GM12878 (cell line): Measurements from ENCODE around the gene LCMT1. TPM values are rescaled to one million over a fixed set of nuclear protein-coding genes. Genes with fewer than 3 reads are reported as not detected.

Source experiments
- ATAC-seq: fragments of 200-7000 bp; cut with Tn5 transposase; 3 replicates; pipeline ENCODE4 v1.9.1; 2020; ENCODE audit warnings: mild to moderate bottlenecking, moderate library complexity
- BruUV-seq: library from RNA; stranded (reverse); fragments of 400-500 nt; replicated peaks from 2 replicates; lab custom pipeline; 2021; lab: Mats Ljungman, UMichigan
- CTCF ChIA-PET: fragments of 300-600 bp; sonication (Branson Sonifier 250); formaldehyde crosslinking; extraction: SDS; loops from one replicate; lab custom pipeline; 2021; ENCODE audit warnings: inconsistent platforms; lab: Yijun Ruan, JAX
- POLR2A ChIA-PET: fragments of 350-600 bp; formaldehyde crosslinking; extraction: SDS; loops from one replicate; lab custom pipeline; 2021; ENCODE audit warnings: inconsistent platforms; lab: Charles Lee
- RAD21 ChIA-PET: fragments of 300-600 bp; sonication (Branson Sonifier 250); formaldehyde crosslinking; loops from one replicate; lab custom pipeline; 2023; ENCODE audit warnings: antibody characterized with exemption; ENCODE audit not compliant: unreplicated experiment; lab: Charles Lee
- SMC1A ChIA-PET: fragments of 300-600 bp; sonication (Branson Sonifier 250); formaldehyde crosslinking; loops from one replicate; lab custom pipeline; 2023; ENCODE audit not compliant: unreplicated experiment, uncharacterized antibody; lab: Charles Lee
- DNase-seq: peaks from one replicate; pipeline ENCODE4 v3.0.0-alpha.2; 2011; ENCODE audit warnings: low read depth, low spot score
- FAIRE-seq: peaks from 3 replicates; lab custom pipeline; 2011; peaks lifted over from hg19 to GRCh38; lab: Jason Lieb, UNC
- H2AFZ ChIP-seq: 2 replicates; pipeline ENCODE4 v1.6.0; 2011; ENCODE audit warnings: low read depth, low read length, control low read depth; ENCODE audit not compliant: control insufficient read depth
- H3K27ac ChIP-seq: 2 replicates; pipeline ENCODE4 v1.5.1; 2011; ENCODE audit warnings: control low read depth; ENCODE audit not compliant: control insufficient read depth, insufficient read depth
- H3K27me3 ChIP-seq, 2 experiments: replicated peaks in 1 of 2; 2 replicates each; pipeline versions ENCODE4 v1.6.0 to v1.6.1; 2011; ENCODE audit warnings: low read length in 1 of 2; ENCODE audit not compliant: control insufficient read depth in 2 of 2, insufficient read depth in 2 of 2
- H3K36me3 ChIP-seq, 2 experiments: 2 replicates each; pipeline ENCODE4 v1.5.1; 2011; ENCODE audit warnings: low read length in 1 of 2; ENCODE audit not compliant: control insufficient read depth in 2 of 2, insufficient read depth in 2 of 2
- H3K4me1 ChIP-seq: 2 replicates; pipeline ENCODE4 v1.6.1; 2011; ENCODE audit warnings: mild to moderate bottlenecking, low read length, moderate library complexity, mixed read lengths; ENCODE audit not compliant: control insufficient read depth, insufficient read depth
- H3K4me2 ChIP-seq: 2 replicates; pipeline ENCODE4 v1.6.0; 2011; ENCODE audit warnings: control low read depth; ENCODE audit not compliant: control insufficient read depth, insufficient read depth
- H3K4me3 ChIP-seq: fragments of 200-600 bp; sonication (generic); 2 replicates; pipeline ENCODE4 v1.5.1; 2016
- H3K79me2 ChIP-seq: 2 replicates; pipeline ENCODE4 v1.6.0; 2011; ENCODE audit warnings: low read length; ENCODE audit not compliant: control insufficient read depth, insufficient read depth
- H3K9ac ChIP-seq: 2 replicates; pipeline ENCODE4 v1.8.0; 2011; ENCODE audit warnings: low read length, control low read depth, mixed read lengths; ENCODE audit not compliant: control insufficient read depth, insufficient read depth
- H3K9me3 ChIP-seq: replicated peaks from 3 replicates; pipeline ENCODE4 v1.5.1; 2011; ENCODE audit warnings: mild to moderate bottlenecking, low read length; ENCODE audit not compliant: control insufficient read depth, insufficient read depth
- H4K20me1 ChIP-seq: 2 replicates; pipeline ENCODE4 v1.6.0; 2011; ENCODE audit not compliant: control insufficient read depth, insufficient read depth
- CBX3 ChIP-seq: fragments of 200-600 bp; sonication (generic); IDR thresholded peaks from 2 replicates; pipeline ENCODE4 v1.6.1; 2016; ENCODE audit warnings: low read depth, borderline replicate concordance
- CBX5 ChIP-seq: sonication (generic); IDR thresholded peaks from 2 replicates; pipeline ENCODE4 v1.6.1; 2016; ENCODE audit warnings: low read depth, moderate library complexity, mild to moderate bottlenecking, inconsistent platforms
- CREB1 ChIP-seq: IDR thresholded peaks from 2 replicates; pipeline ENCODE4 v1.6.1; 2012; ENCODE audit warnings: low read depth, mild to moderate bottlenecking, inconsistent platforms
- E2F4 ChIP-seq: IDR thresholded peaks from 2 replicates; pipeline ENCODE4 v1.6.1; 2012; ENCODE audit warnings: low read depth, low read length, improper control_type of control experiment
- KLF5 ChIP-seq: fragments of 450-650 bp; IDR thresholded peaks from 2 replicates; pipeline ENCODE4 v1.6.1; 2014; ENCODE audit warnings: mild to moderate bottlenecking; ENCODE audit not compliant: partially characterized antibody
- MEF2A ChIP-seq: IDR thresholded peaks from 2 replicates; pipeline ENCODE4 v1.6.1; 2011; ENCODE audit warnings: low read depth, mild to moderate bottlenecking, low read length, moderate library complexity; ENCODE audit not compliant: insufficient read depth
- MYC ChIP-seq: IDR thresholded peaks from 2 replicates; pipeline ENCODE4 v1.6.1; 2011; ENCODE audit warnings: mild to moderate bottlenecking, low read length, moderate library complexity, inconsistent platforms; ENCODE audit not compliant: insufficient read depth, insufficient replicate concordance, insufficient read length, severe bottlenecking
- NFIC ChIP-seq: IDR thresholded peaks from 2 replicates; pipeline ENCODE4 v1.6.1; 2012; ENCODE audit warnings: low read depth, mild to moderate bottlenecking, inconsistent platforms, low read length, moderate library complexity
- NFYA ChIP-seq: IDR thresholded peaks from 2 replicates; pipeline ENCODE4 v1.6.1; 2011; ENCODE audit warnings: low read depth, mild to moderate bottlenecking, low read length, improper control_type of control experiment, borderline replicate concordance
- NFYB ChIP-seq: IDR thresholded peaks from 2 replicates; pipeline ENCODE4 v1.6.1; 2011; ENCODE audit warnings: low read depth, mild to moderate bottlenecking, low read length, improper control_type of control experiment, moderate library complexity; ENCODE audit not compliant: insufficient read depth
- PAX8 ChIP-seq: fragments of 450-650 bp; IDR thresholded peaks from 2 replicates; pipeline ENCODE4 v1.6.1; 2017; ENCODE audit warnings: mild to moderate bottlenecking, moderate library complexity
- RAD21 ChIP-seq: IDR thresholded peaks from 2 replicates; pipeline ENCODE4 v1.6.1; 2011; ENCODE audit warnings: mild to moderate bottlenecking, low read depth, low read length, moderate library complexity; ENCODE audit not compliant: insufficient read depth
- RCOR1 ChIP-seq: conservative IDR thresholded peaks from 2 replicates; pipeline ENCODE4 v1.6.1; 2012; ENCODE audit warnings: low read depth, low read length, improper control_type of control experiment
- RUNX3 ChIP-seq: IDR thresholded peaks from 2 replicates; pipeline ENCODE4 v1.6.1; 2012; ENCODE audit warnings: low read length, inconsistent platforms
- SRF ChIP-seq, 2 experiments: IDR thresholded peaks; 2 replicates each; pipeline ENCODE4 v1.6.1; 2011; ENCODE audit warnings: low read depth in 2 of 2, low read length in 2 of 2, mild to moderate bottlenecking in 1 of 2, moderate library complexity in 1 of 2
- TARDBP ChIP-seq: IDR thresholded peaks from 2 replicates; pipeline ENCODE4 v1.6.1; 2016; ENCODE audit warnings: borderline replicate concordance
- WGBS: methylation state at CpG from one replicate; pipeline ENCODE4 v1.1.6; 2016; ENCODE audit warnings: low lambda C conversion rate; ENCODE audit not compliant: insufficient replicate concordance, insufficient coverage; ENCODE audit errors: missing lambda C conversion rate; 5-methylcytosine and 5-hydroxymethylcytosine counted together
- in situ Hi-C: fragments of 300-500 bp; cut with MboI; formaldehyde crosslinking; loops from 9 replicates; pipeline ENCODE4 v1.14.3; 2018; ENCODE audit warnings: mixed read lengths
- intact Hi-C: fragments of 100-400 bp; cut with micrococcal nuclease; formaldehyde crosslinking; loops from one replicate; pipeline ENCODE4 v1.14.2; 2022; ENCODE audit not compliant: unreplicated experiment
- polyA plus RNA-seq, 11 experiments: library from polyadenylated mRNA; depleted of rRNA in 4 of 11; unstranded in 6 of 11; stranded (reverse) in 5 of 11; fragments of >200 nt; fragmentation: Nextera tagmentation in 4 of 11; fragmentation: Illumina TruSeq in 1 of 11; extraction: Ambion mirVana in 4 of 11; extraction: Trizol in 1 of 11; gene quantifications; 1 replicate in 1 of 11; 2 replicates in 10 of 11; pipeline versions ENCODE4 v1.2.1 to v1.2.3, GENCODE V29; 2011 to 2016; ENCODE audit warnings: inconsistent platforms in 2 of 11, missing spikeins in 2 of 11, low read depth in 1 of 11
- total RNA-seq, 4 experiments: library from RNA; depleted of rRNA in 3 of 4; stranded (reverse); fragments of >200 nt in 3 of 4; fragmentation: Illumina TruSeq in 1 of 4; extraction: Trizol in 1 of 4; gene quantifications; 2 replicates each; pipeline versions ENCODE4 v1.2.1 to v1.2.3, GENCODE V29; 2013 to 2021
- TF ChIP-seq, protein P1 (sequence below): fragments of 450-650 bp; IDR thresholded peaks from 2 replicates; pipeline ENCODE4 v1.6.1; 2017; ENCODE audit warnings: mild to moderate bottlenecking
- TF ChIP-seq, protein P2 (sequence below): IDR thresholded peaks from 2 replicates; pipeline ENCODE4 v1.6.1; 2012; ENCODE audit warnings: low read depth, low read length, improper control_type of control experiment

LCMT1 gene
- total and polyA plus RNA-seq, 10 of the 15 experiments (the other 5 are each of a cell fraction or from before 2014, with no cell fraction given) = 19.7 to 51.2 (median 32.6) TPM

DNA sequence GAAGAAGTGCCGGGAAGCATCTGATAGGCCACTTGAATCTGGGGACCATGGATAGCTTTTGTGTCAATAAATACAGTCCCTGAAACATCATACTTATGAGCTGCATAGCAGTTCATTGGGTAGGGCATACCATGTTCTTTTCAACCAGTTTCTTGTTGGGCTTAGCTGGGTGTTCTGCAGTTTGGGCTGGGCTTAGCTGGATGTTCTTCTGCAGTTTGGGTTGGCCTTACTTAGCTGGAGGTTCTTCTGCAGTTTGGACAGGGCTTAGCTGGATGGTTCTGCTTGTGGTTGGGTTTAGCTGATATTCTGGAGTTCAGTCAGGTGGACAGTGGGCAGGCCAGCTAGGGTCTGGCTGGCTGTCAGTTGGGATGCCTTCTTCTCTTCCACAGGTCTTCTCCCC lies 52.1 kb downstream of the LCMT1 start:
- H3K79me2 ChIP-seq = no peaks in the 10 kb centered on the region
- no TSS peak for BruUV-seq
- no peak overlapping the region for H3K4me2 ChIP-seq
- SMC1A ChIA-PET = interaction anchor here (0.7 to 1.8 kb wide), 5 partner anchors 8 to 54 kb away, joined by 3 to 4 read pairs (median 4); no protein-coding TSS in a partner anchor
- intact Hi-C loops = no loop called here
- no peaks in the 10 kb centered on the region for H3K4me1 ChIP-seq
- CTCF ChIA-PET = interaction anchor here (1.1 to 1.4 kb wide), 2 partner anchors 42 to 62 kb away, joined by 3 to 4 read pairs; no protein-coding TSS in a partner anchor
- WGBS = 100% methylated on average over 1 of the region's 1 CpG
- H3K27ac ChIP-seq = no peak overlapping the region
- no peaks in the 10 kb centered on the region for H3K27me3 ChIP-seq
- no peaks in the 10 kb centered on the region for H4K20me1 ChIP-seq
- TF ChIP-seq KLF5 (no peak), NFIC (no peak), NFYA (no peak), RCOR1 (no peak), CBX3 (no peak), MEF2A (no peak), NFYB (no peak), RAD21 (no peak), E2F4 (no peak), MYC (no peak), CBX5 (no peak), TARDBP (no peak), CREB1 (no peak), RUNX3 (no peak), PAX8 (no peak), SRF (IDR thresholded peaks at IDR 0.05; ENCODE audit: low read depth in 2 of 2, low read length in 2 of 2) (no peak)
- TF ChIP-seq, protein P1, sequence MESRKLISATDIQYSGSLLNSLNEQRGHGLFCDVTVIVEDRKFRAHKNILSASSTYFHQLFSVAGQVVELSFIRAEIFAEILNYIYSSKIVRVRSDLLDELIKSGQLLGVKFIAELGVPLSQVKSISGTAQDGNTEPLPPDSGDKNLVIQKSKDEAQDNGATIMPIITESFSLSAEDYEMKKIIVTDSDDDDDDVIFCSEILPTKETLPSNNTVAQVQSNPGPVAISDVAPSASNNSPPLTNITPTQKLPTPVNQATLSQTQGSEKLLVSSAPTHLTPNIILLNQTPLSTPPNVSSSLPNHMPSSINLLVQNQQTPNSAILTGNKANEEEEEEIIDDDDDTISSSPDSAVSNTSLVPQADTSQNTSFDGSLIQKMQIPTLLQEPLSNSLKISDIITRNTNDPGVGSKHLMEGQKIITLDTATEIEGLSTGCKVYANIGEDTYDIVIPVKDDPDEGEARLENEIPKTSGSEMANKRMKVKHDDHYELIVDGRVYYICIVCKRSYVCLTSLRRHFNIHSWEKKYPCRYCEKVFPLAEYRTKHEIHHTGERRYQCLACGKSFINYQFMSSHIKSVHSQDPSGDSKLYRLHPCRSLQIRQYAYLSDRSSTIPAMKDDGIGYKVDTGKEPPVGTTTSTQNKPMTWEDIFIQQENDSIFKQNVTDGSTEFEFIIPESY = no peak
- TF ChIP-seq, protein P2, sequence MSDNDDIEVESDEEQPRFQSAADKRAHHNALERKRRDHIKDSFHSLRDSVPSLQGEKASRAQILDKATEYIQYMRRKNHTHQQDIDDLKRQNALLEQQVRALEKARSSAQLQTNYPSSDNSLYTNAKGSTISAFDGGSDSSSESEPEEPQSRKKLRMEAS = no peak
- ATAC-seq (no peak), FAIRE-seq (no peak), DNase-seq (no peak)
- RAD21 ChIA-PET = no interaction called here
- no peak overlapping the region for H3K4me3 ChIP-seq
- POLR2A ChIA-PET = no interaction called here
- H3K36me3 ChIP-seq = peaks cover 1 to 6% of the 10 kb centered on the region in 2 experiments
- no peak overlapping the region for H3K9ac ChIP-seq
- in situ Hi-C loops = no loop called here
- no peak overlapping the region for H2AFZ ChIP-seq
- H3K9me3 ChIP-seq = no peaks in the 10 kb centered on the region
